ENCODE results near the gene OPRL1. TPM values are rescaled to one million over a fixed set of nuclear protein-coding genes. Genes with fewer than 3 reads are reported as not detected.
"Not testable (repeated sequence)": the region's sequence is repeated elsewhere in the genome, so short reads cannot be mapped to it uniquely, and the experiment has no call there.

The OPRL1 gene
- total RNA-seq, 4 donors from 2014 or later: 0.45 to 0.68 (median 0.52) TPM

- no peaks in the 10 kb centered on the region for H3K36me3 ChIP-seq
- 72% methylated on average over 7 of the region's 14 CpGs for whole genome bisulfite sequencing
- no peak overlapping the region for H3K27ac ChIP-seq
- H3K4me3 ChIP-seq: no peak overlapping the region
- DNase-seq (ENCODE audit: low spot score in 2 of 2): peak; percentile 46 to 74
- no peaks in the 10 kb centered on the region for H3K4me1 ChIP-seq
- no peaks in the 10 kb centered on the region for H3K9me3 ChIP-seq
- H3K27me3 ChIP-seq: no peaks in the 10 kb centered on the region
- TF ChIP-seq POLR2A (IDR thresholded peaks at IDR 0.05): no peak
- no peak for TF ChIP-seq POLR2AphosphoS5 (IDR thresholded peaks at IDR 0.05)
- no peak for TF ChIP-seq EP300 (IDR thresholded peaks at IDR 0.05)
- no peak for TF ChIP-seq CTCF (IDR thresholded peaks at IDR 0.05)
These were observed 34.6 kb downstream of the OPRL1 start for GRCh38 chr20:64114356-64114971.

GRCh38 chr20:64115171-64115911 lies 35.5 kb downstream of the OPRL1 start:
- Histone ChIP-seq H3K36me3 (no peaks in the 10 kb centered on the region), H3K4me3 (no peak overlapping the region), H3K9me3 (no peaks in the 10 kb centered on the region), H3K4me1 (peaks cover 4% of the 10 kb centered on the region), H3K27me3 (no peaks in the 10 kb centered on the region), H3K27ac (no peak overlapping the region)
- WGBS: 64% methylated on average over 10 of the region's 14 CpGs
- DNase-seq (ENCODE audit: low spot score in 2 of 2): peak; percentile 51 to 65
- TF ChIP-seq POLR2AphosphoS5 (IDR thresholded peaks at IDR 0.05) (no peak), POLR2A (IDR thresholded peaks at IDR 0.05) (no peak), CTCF (IDR thresholded peaks at IDR 0.05) (no peak), EP300 (IDR thresholded peaks at IDR 0.05) (no peak)

- peak; percentile 43 to 65 for DNase-seq (ENCODE audit: low spot score in 2 of 2)
- Histone ChIP-seq H3K4me3 (no peak overlapping the region), H3K4me1 (peaks cover 8% of the 10 kb centered on the region), H3K27ac (no peak overlapping the region), H3K9me3 (no peaks in the 10 kb centered on the region), H3K36me3 (no peaks in the 10 kb centered on the region), H3K27me3 (peaks cover 4% of the 10 kb centered on the region)
- no peak for TF ChIP-seq EP300 (IDR thresholded peaks at IDR 0.05)
- no peak for TF ChIP-seq CTCF (IDR thresholded peaks at IDR 0.05)
- no peak for TF ChIP-seq POLR2A (IDR thresholded peaks at IDR 0.05)
- TF ChIP-seq POLR2AphosphoS5 (IDR thresholded peaks at IDR 0.05): no peak
- 56% methylated on average over 6 of the region's 21 CpGs for WGBS
These were observed 36.1 kb downstream of the OPRL1 start for GRCh38 chr20:64116016-64116415.

- TF ChIP-seq POLR2A (IDR thresholded peaks at IDR 0.05): no peak
- no peaks in the 10 kb centered on the region for H3K9me3 ChIP-seq
- 83% methylated on average over 12 of the region's 17 CpGs for WGBS
- peaks cover 8% of the 10 kb centered on the region for H3K4me1 ChIP-seq
- no peak overlapping the region for H3K4me3 ChIP-seq
- DNase-seq (ENCODE audit: low spot score in 2 of 2): peak; percentile 51 to 67
- H3K27me3 ChIP-seq: peaks cover 11% of the 10 kb centered on the region
- no peak overlapping the region for H3K27ac ChIP-seq
- H3K36me3 ChIP-seq: no peaks in the 10 kb centered on the region
These were observed 36.9 kb downstream of the OPRL1 start for GRCh38 chr20:64116541-64117431.

- not testable (repeated sequence) for H3K9me3 ChIP-seq, H3K36me3 ChIP-seq, H3K4me3 ChIP-seq, H3K27ac ChIP-seq, H3K4me1 ChIP-seq
- no CpG with 5 or more reads among the region's 6 CpGs for WGBS
- DNase-seq (ENCODE audit: low spot score in 2 of 2): peak in 1 of 2 donors; percentile 23
- peaks cover 18% of the 10 kb centered on the region for H3K27me3 ChIP-seq
These were observed 37.5 kb downstream of the OPRL1 start for GRCh38 chr20:64117432-64117777.

GRCh38 chr20:64119301-64119680 lies 39.4 kb downstream of the OPRL1 start:
- no peaks in the 10 kb centered on the region for H3K36me3 ChIP-seq
- DNase-seq (ENCODE audit: low spot score in 2 of 2): peak; percentile 36 to 67
- H3K4me3 ChIP-seq: no peak overlapping the region
- no peaks in the 10 kb centered on the region for H3K9me3 ChIP-seq
- peaks cover 21% of the 10 kb centered on the region for H3K27me3 ChIP-seq
- H3K27ac ChIP-seq: no peak overlapping the region
- H3K4me1 ChIP-seq: peaks cover 8% of the 10 kb centered on the region
- no peak for TF ChIP-seq POLR2A (IDR thresholded peaks at IDR 0.05)
- no peak for TF ChIP-seq CTCF (IDR thresholded peaks at IDR 0.05)
- TF ChIP-seq EP300 (IDR thresholded peaks at IDR 0.05): no peak
- no peak for TF ChIP-seq POLR2AphosphoS5 (IDR thresholded peaks at IDR 0.05)
- 67% methylated on average over 4 of the region's 8 CpGs for WGBS

Data from suprapubic skin (tissue), 4 donors.